PFSK-1 (cell line): ENCODE results near the gene EWSR1.
A peak's percentile ranks its signal among the peaks of the same experiment; 100 is the strongest.

Experiments
- POLR2AphosphoS5 ChIP-seq: IDR thresholded peaks from 2 replicates; pipeline ENCODE4 v1.6.1; 2012; ENCODE audit warnings: low read depth, mild to moderate bottlenecking, control low read depth, low read length, moderate library complexity
- SIN3A ChIP-seq: IDR thresholded peaks from 2 replicates; pipeline ENCODE4 v1.6.1; 2012; ENCODE audit warnings: mild to moderate bottlenecking, low read length, moderate library complexity, borderline replicate concordance; ENCODE audit not compliant: insufficient read depth
- TAF1 ChIP-seq: IDR thresholded peaks from 2 replicates; pipeline ENCODE4 v1.6.1; 2012; ENCODE audit warnings: low read length, control low read depth, borderline replicate concordance; ENCODE audit not compliant: insufficient read depth
- TF ChIP-seq, protein P1 (sequence below), 2 experiments: IDR thresholded peaks; 2 replicates each; pipeline versions ENCODE4 v1.6.1 to v1.8.0; 2011 to 2012; ENCODE audit warnings: low read depth in 2 of 2, low read length in 2 of 2, control low read depth in 1 of 2, inconsistent platforms in 1 of 2, mild to moderate bottlenecking in 1 of 2, moderate library complexity in 1 of 2; ENCODE audit not compliant: insufficient read depth in 1 of 2

DNA sequence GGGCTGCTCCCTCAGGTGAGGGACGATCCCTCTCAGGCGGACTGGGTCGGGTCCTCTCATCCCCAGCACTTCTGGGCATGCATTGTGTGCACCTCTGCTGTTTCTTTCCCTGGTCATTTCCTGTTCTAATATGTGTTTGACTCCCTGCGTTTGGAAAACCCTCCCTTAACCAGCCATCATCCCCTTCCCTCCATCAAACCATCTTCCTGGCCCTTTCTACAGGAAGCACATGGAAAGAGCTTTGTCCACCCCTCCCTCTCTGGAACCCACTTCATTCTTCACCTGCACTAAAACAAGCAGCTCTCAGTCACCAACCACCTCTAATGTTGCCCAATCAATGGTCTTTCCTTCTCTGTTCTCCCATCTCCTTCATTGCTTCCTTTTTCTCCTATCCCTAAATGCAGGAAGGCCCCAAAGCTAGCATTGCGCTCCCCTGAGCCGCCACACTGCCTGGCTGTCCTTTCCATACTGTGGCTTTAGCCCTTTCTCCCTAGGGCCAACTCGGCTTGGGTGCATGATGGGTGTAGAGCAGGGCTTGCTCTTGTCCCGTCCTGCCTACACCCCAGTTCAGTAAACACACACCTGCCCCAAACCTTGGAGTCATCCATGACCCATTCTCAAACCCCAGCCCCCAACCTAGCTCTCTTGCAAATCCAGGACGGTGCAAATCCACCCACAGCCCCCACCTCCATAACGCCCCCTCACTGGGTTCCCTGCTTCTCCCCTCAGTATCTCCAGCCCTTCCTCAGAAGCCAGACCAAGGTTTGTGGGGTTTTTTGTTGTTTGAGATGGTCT is 32.9 kb downstream of the EWSR1 start:
- TF ChIP-seq SIN3A = no peak; the same call in 1 of the 2 replicates
- TF ChIP-seq POLR2AphosphoS5 = peak; percentile 69; the same call in 1 of the 2 replicates
- no peak for TF ChIP-seq TAF1
- TF ChIP-seq, protein P1, sequence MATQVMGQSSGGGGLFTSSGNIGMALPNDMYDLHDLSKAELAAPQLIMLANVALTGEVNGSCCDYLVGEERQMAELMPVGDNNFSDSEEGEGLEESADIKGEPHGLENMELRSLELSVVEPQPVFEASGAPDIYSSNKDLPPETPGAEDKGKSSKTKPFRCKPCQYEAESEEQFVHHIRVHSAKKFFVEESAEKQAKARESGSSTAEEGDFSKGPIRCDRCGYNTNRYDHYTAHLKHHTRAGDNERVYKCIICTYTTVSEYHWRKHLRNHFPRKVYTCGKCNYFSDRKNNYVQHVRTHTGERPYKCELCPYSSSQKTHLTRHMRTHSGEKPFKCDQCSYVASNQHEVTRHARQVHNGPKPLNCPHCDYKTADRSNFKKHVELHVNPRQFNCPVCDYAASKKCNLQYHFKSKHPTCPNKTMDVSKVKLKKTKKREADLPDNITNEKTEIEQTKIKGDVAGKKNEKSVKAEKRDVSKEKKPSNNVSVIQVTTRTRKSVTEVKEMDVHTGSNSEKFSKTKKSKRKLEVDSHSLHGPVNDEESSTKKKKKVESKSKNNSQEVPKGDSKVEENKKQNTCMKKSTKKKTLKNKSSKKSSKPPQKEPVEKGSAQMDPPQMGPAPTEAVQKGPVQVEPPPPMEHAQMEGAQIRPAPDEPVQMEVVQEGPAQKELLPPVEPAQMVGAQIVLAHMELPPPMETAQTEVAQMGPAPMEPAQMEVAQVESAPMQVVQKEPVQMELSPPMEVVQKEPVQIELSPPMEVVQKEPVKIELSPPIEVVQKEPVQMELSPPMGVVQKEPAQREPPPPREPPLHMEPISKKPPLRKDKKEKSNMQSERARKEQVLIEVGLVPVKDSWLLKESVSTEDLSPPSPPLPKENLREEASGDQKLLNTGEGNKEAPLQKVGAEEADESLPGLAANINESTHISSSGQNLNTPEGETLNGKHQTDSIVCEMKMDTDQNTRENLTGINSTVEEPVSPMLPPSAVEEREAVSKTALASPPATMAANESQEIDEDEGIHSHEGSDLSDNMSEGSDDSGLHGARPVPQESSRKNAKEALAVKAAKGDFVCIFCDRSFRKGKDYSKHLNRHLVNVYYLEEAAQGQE (IDR thresholded peaks at IDR 0.05; ENCODE audit: insufficient read depth in 1 of 2, low read depth in 2 of 2, low read length in 2 of 2) = no peak
